Brain microvascular endothelial cell (primary cell): ENCODE measurements around the gene CFAP74.

Source experiments
- DNase-seq: peaks from one replicate; pipeline ENCODE4 v3.0.0-alpha.2; 2020
- H3K27ac ChIP-seq: fragments of 250-450 bp; sonication (Bioruptor Pico); 2 replicates; pipeline ENCODE4 v1.5.1; 2020; ENCODE audit warnings: mild to moderate bottlenecking, moderate library complexity
- H3K27me3 ChIP-seq: fragments of 250-450 bp; sonication (Bioruptor Pico); replicated peaks from 2 replicates; pipeline ENCODE4 v1.5.1; 2020; ENCODE audit warnings: mild to moderate bottlenecking
- H3K36me3 ChIP-seq: fragments of 250-450 bp; sonication (Bioruptor Pico); replicated peaks from 2 replicates; pipeline ENCODE4 v1.5.1; 2020; ENCODE audit warnings: mild to moderate bottlenecking
- H3K4me3 ChIP-seq: 2 replicates; pipeline ENCODE4 v1.5.1; 2011; ENCODE audit warnings: low read depth, mild to moderate bottlenecking, control low read depth, low read length, moderate library complexity
- in situ Hi-C: cut with HindIII; loops from 2 replicates; pipeline ENCODE4 v1.10.0; 2017; ENCODE audit warnings: low sequenced_read_pairs, low pct_ligation_motif_present
- TF ChIP-seq, protein P1 (sequence below): IDR thresholded peaks from 2 replicates; pipeline ENCODE4 v1.5.1; 2011; ENCODE audit warnings: low read depth, mild to moderate bottlenecking, moderate library complexity, low read length, control low read depth, inconsistent platforms; ENCODE audit errors: missing control alignments

Gene CFAP74, protein sequence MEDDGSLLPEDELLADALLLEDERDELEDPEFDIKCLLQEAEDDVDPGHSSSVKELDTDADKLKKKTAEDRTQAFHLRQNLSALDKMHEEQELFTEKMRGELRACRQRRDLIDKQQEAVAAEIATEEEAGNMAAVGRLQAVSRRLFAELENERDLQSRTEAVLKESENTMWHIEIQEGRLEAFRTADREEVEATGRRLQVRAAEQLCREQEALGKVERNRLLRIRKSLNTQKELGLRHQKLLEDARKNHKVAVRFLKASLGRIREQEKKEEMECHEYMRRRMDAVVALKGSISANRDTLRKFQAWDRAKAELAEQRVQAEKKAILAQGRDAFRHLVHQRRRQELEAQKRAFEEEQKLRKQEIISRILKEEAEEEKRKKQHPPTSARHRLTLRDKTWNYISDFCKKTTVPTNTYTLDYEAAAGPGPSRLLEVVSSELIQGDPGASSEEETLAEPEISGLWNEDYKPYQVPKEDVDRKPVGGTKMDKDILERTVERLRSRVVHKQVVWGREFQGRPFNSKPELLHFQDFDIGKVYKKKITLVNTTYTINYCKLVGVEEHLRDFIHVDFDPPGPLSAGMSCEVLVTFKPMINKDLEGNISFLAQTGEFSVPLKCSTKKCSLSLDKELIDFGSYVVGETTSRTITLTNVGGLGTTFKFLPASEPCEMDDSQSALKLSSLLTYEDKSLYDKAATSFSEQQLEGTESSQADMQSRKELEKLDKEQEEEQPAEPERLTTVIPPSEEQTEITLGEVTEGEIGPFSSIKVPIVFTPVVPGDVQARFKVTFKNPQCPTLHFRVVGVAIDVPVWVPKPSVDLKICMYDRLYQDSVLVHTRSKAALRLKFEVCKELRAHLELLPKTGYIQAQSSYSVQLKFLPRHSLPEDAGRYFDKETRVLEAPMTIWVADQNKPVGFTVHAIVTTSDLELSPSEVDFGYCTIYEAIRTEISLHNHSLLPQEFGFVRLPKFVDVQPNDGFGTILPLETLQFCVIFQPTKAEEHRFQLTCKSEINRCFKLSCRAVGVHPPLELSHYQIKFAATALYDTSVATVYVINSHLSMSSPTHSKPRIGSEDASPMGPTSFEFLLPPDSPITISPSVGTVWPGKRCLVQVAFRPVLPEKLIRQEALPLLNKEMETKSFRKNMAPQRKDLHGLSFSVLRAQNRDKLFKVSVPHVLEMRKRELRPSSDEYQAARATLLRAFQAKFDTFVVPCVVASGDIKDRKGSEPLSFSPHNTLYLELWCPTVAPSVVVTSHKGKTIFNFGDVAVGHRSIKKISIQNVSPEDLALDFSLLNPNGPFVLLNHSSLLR (N-terminal part only)

DNA sequence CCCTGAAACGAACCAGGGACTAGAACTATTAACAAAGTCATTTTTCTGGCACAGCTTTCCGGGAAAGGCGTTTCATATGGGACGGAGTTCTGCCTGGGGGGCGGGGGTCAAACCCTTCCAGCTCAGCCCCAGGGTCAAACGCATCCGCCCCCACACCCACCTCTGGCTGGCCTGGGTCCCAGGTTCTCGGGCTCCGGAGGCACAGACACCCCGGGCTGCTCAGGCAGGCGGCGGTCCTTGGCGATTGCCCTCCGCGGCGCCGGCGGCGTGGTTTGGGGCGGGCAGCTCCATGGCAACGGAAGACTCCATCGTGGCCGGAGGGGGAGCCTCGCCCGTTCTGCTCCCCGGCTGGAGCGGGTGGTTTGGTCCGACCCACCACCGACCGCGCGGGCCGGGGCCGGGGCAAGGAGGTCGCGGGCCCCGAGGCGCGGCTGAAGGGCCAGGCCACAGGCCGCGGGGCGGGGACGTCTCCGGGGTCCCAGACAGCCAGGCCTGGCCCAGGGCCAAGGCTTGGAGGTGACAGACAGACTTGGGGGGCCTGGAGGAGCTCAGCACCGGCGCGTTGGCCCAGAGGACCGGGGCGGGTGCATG lies at the start of gene CFAP74:
TSS of gene CFAP74 (minus strand) at position 246 of the 591 bp plus-strand sequence. CDS start 12,830 bp downstream, outside the sequence.
- H3K27ac ChIP-seq, result no peak within 1 kb of the TSS
- peaks cover 18% of the 10 kb centered on the region for H3K27me3 ChIP-seq
- H3K36me3 ChIP-seq, result no peaks in the 10 kb centered on the region
- H3K4me3 ChIP-seq, result peak within 1 kb of the TSS; percentile 39
- in situ Hi-C loops, result no loop called here
- TF ChIP-seq, protein P1, sequence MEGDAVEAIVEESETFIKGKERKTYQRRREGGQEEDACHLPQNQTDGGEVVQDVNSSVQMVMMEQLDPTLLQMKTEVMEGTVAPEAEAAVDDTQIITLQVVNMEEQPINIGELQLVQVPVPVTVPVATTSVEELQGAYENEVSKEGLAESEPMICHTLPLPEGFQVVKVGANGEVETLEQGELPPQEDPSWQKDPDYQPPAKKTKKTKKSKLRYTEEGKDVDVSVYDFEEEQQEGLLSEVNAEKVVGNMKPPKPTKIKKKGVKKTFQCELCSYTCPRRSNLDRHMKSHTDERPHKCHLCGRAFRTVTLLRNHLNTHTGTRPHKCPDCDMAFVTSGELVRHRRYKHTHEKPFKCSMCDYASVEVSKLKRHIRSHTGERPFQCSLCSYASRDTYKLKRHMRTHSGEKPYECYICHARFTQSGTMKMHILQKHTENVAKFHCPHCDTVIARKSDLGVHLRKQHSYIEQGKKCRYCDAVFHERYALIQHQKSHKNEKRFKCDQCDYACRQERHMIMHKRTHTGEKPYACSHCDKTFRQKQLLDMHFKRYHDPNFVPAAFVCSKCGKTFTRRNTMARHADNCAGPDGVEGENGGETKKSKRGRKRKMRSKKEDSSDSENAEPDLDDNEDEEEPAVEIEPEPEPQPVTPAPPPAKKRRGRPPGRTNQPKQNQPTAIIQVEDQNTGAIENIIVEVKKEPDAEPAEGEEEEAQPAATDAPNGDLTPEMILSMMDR, result no peak
- peak; percentile 17 for DNase-seq

DNA sequence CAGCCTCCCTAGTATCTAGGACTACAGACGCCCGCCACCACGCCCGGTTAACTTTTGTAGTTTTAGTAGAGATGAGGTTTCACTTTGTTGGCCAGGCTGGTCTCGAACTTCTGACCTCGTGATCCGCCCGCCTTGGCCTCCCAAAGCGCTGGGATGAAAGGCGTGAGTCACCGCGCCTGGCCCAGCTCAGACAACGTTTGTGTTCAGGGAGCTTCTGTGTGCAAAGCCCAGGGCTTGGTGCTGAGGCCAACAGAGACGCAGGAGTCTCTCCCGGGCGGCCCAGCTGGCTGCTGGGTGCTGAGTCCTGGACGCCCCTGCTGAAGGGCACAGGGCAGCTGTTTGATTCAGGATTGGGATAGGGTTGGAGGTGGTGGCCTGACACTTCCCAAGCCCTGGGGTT lies 49.6 kb upstream of the CFAP74 start:
- Histone ChIP-seq H3K27me3 (peaks cover 40% of the 10 kb centered on the region), H3K4me3 (no peak overlapping the region), H3K27ac (no peak overlapping the region), H3K36me3 (no peaks in the 10 kb centered on the region)
- no peak for DNase-seq
- in situ Hi-C loops, result no loop called here
- TF ChIP-seq, protein P1, result no peak

DNA sequence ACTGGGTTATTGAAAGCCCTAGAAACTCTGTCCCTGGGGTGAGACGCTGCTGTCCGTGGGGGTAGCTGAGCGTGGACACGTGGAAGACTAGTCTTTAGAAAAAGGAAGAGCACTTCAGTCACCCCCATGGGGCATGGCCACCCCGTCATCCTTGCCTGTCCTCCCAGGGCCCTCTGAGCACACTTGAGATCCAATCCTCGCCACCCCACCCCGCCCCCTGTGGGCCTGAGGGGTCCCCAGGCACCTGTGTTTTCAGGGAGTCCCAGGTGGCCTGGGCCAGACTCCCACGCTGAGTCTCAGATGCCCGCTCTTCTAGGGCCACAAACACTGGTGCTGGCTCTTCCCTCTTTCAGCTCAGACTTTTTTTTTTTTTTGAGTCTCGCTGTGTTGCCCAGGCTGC lies 49.2 kb upstream of the CFAP74 start:
- no peak overlapping the region for H3K4me3 ChIP-seq
- H3K36me3 ChIP-seq, result no peaks in the 10 kb centered on the region
- in situ Hi-C loops, result no loop called here
- no peak for DNase-seq
- H3K27ac ChIP-seq, result no peak overlapping the region
- H3K27me3 ChIP-seq, result peaks cover 42% of the 10 kb centered on the region
- TF ChIP-seq, protein P1, result no peak

DNA sequence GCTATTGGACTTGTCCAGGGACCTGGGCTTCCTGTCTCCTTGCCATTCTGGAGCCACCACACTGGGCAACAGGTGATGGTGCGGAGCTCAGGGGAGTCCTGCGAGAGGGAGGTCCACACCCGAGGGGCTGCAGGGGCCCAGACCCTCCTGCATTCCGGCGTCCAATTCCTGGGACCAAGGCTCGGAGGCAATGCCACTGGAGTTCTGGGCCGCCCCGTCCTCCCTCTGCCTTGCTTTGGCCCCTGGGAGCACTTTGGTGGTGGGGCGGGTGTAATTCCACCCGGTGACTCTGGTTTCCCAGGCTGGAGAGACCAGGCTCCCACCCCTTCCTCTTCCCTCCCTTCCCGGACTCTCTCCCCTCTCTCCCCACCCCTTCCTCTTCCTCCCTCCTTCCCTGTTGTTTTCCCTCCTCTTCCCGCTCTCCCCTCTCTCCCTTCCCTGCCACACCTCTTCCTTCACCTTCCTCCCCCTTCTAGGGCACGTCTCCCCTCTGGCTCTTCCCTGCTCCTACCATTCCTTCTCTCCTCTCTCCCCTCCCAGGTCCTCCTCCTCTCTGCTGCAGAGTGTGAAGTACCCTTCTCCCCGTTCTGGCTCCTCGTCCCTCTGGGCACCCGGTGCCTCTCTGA lies 48.6 kb upstream of the CFAP74 start:
- H3K27me3 ChIP-seq, result peaks cover 42% of the 10 kb centered on the region

More for the DNA sequence above, 48.6 kb upstream of the CFAP74 start:
- in situ Hi-C loops, result no loop called here
- DNase-seq, result no peak
- no peak overlapping the region for H3K27ac ChIP-seq
- TF ChIP-seq, protein P1, result no peak
- H3K4me3 ChIP-seq, result no peak overlapping the region
- no peaks in the 10 kb centered on the region for H3K36me3 ChIP-seq
